ENCODE measurements around the gene LSMEM2. TPM values are rescaled to one million over a fixed set of nuclear protein-coding genes. Genes with fewer than 3 reads are reported as not detected.

Gene LSMEM2
- total RNA-seq, 4 donors from 2014 or later = 0.41 to 0.98 (median 0.49) TPM; not detected in 1

DNA sequence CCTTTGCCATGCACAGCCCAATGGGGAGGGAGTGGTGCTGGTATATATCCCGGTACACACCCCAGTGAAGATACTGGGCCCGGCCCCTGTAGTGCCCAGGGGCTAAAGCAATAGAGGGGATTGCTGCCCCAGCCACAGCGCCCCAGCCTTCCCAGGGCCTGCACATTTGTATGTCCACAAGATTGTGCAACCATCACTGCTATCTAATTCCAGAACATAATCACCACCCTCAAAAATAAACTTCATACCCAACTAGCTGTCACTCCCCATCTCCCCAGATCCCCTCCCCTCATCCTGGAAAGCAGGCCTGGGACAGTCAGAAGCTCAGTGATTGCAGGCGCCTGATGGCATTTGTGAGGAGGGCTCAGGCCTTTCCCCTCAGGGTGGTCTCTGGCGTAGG is 29.4 kb upstream of the LSMEM2 start:
- H3K36me3 ChIP-seq = peaks cover 0 to 12% of the 10 kb centered on the region in 2 donors
- H3K4me3 ChIP-seq = no peak overlapping the region
- in situ Hi-C loops (cut with MboI; ENCODE audit: low sequenced_read_pairs in 4 of 4) = no loop called here
- H3K27me3 ChIP-seq = no peaks in the 10 kb centered on the region
- DNase-seq = no peak
- intact Hi-C loops (cut with DNase I; ENCODE audit: low total_unique reads) = no loop called here
- H3K9me3 ChIP-seq = no peaks in the 10 kb centered on the region
- H3K27ac ChIP-seq = peak overlapping the region; percentile 80 to 96 (median 87)
- H3K4me1 ChIP-seq = peaks cover 65 to 73% of the 10 kb centered on the region in 2 donors
- TF ChIP-seq, protein P1, sequence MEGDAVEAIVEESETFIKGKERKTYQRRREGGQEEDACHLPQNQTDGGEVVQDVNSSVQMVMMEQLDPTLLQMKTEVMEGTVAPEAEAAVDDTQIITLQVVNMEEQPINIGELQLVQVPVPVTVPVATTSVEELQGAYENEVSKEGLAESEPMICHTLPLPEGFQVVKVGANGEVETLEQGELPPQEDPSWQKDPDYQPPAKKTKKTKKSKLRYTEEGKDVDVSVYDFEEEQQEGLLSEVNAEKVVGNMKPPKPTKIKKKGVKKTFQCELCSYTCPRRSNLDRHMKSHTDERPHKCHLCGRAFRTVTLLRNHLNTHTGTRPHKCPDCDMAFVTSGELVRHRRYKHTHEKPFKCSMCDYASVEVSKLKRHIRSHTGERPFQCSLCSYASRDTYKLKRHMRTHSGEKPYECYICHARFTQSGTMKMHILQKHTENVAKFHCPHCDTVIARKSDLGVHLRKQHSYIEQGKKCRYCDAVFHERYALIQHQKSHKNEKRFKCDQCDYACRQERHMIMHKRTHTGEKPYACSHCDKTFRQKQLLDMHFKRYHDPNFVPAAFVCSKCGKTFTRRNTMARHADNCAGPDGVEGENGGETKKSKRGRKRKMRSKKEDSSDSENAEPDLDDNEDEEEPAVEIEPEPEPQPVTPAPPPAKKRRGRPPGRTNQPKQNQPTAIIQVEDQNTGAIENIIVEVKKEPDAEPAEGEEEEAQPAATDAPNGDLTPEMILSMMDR (IDR thresholded peaks at IDR 0.05 in 4 of 5, conservative IDR thresholded peaks at IDR 0.05 in 1 of 5) = no peak
- no peak for TF ChIP-seq POLR2A (IDR thresholded peaks at IDR 0.05)
- peak; percentile 36 to 45 for ATAC-seq

DNA sequence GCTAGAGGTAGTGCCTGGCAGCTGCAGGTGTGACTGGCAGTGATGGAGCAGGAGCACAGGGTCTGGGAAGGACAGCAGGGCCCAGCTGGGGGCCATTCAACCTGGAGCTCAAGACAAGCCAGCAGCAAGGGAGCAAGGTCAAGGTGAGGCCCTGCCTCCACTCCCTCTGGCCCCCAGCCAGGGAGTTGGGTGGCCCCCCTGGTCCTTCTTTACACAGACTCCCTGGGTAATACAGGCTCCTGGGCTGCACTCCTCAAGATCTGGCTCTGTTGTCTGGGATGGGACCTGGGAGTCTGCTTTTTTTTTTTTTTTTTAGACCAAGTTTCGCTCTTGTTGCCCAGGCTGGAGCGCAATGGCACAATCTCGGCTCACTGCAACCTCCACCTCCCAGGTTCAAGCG is 28.4 kb upstream of the LSMEM2 start:
- TF ChIP-seq POLR2A (IDR thresholded peaks at IDR 0.05) = no peak
- TF ChIP-seq, protein P1 (IDR thresholded peaks at IDR 0.05 in 4 of 5, conservative IDR thresholded peaks at IDR 0.05 in 1 of 5) = no peak
- DNase-seq (no peak), ATAC-seq (no peak)
- Histone ChIP-seq H3K27ac (peak overlapping the region; percentile 80 to 96 (median 87)), H3K27me3 (no peaks in the 10 kb centered on the region), H3K4me3 (no peak overlapping the region), H3K4me1 (peaks cover 60 to 79% of the 10 kb centered on the region in 2 donors), H3K9me3 (no peaks in the 10 kb centered on the region), H3K36me3 (peaks cover 0 to 12% of the 10 kb centered on the region in 2 donors)
- in situ Hi-C loops (cut with MboI; ENCODE audit: low sequenced_read_pairs in 4 of 4) = no loop called here
- intact Hi-C loops (cut with DNase I; ENCODE audit: low total_unique reads) = no loop called here

DNA sequence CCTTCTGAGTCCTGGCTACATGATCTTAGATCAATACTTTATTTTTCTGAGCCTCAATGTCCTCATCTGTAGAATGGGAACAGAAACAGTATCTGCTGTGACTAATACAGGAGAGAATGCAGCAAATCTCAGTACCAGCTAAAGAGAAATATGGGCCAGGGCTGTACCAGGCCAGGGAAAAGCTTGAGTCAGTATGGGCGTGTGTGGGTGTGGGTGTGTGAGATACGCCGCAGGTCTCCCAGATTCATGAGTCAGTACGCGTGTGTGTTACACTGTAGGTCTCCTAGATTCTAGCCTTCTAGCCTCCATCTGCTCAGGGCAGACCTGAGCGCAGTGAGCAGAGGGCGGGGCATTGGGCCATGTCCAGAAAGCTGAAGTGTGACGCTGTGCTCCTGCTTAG is 27.7 kb upstream of the LSMEM2 start:
- intact Hi-C loops (cut with DNase I; ENCODE audit: low total_unique reads) (no loop called here), in situ Hi-C loops (cut with MboI; ENCODE audit: low sequenced_read_pairs in 4 of 4) (no loop called here)
- peaks cover 0 to 14% of the 10 kb centered on the region in 2 donors for H3K36me3 ChIP-seq
- ATAC-seq (no peak), DNase-seq (no peak)
- peak overlapping the region; percentile 80 to 96 (median 87) for H3K27ac ChIP-seq
- TF ChIP-seq, protein P1 (IDR thresholded peaks at IDR 0.05 in 4 of 5, conservative IDR thresholded peaks at IDR 0.05 in 1 of 5) = no peak
- TF ChIP-seq POLR2A (IDR thresholded peaks at IDR 0.05) = no peak
- no peak overlapping the region for H3K4me3 ChIP-seq
- H3K9me3 ChIP-seq = no peaks in the 10 kb centered on the region
- H3K27me3 ChIP-seq = no peaks in the 10 kb centered on the region
- H3K4me1 ChIP-seq = peaks cover 55 to 75% of the 10 kb centered on the region in 2 donors

DNA sequence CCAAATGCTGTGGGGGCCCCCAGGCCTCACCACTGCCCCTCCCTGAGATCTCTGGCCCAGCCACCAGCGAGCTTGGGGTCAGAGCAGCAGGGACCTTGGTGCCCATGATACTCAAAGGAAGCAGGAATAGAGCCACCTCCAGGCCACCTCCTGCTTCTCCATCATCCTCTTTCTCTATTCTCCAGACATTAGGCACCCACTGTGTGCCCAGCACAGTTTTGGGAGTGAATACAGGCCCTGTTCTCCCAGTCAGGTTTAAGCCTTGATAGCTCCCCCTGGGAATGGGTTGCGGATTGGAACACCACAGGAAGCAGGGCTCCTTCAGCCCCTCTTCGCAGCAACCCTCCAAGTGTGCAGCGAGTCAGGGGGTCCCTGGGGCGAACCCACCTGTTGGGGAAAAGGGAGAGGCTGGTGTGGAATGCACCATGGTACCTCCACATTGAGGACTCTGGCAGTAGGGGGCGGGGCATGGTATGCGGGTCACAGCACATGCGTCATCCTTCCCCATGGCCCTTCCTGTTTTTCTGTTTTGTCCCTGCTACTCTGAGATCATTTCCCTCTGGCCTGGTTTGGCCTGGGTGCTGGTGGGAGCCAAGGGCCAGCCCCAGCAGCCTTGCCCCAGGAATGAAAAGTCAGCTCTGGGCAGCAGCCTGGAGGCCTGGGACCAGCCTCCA is 24.2 kb upstream of the LSMEM2 start:
- Histone ChIP-seq H3K4me1 (peaks cover 28 to 55% of the 10 kb centered on the region in 2 donors), H3K4me3 (no peak overlapping the region), H3K27ac (peak overlapping the region; percentile 78 to 96 (median 87)), H3K9me3 (no peaks in the 10 kb centered on the region), H3K27me3 (no peaks in the 10 kb centered on the region), H3K36me3 (peaks cover 0 to 39% of the 10 kb centered on the region in 2 donors)
- DNase-seq (peak; percentile 41 to 57), ATAC-seq (peak; percentile 45 to 59)
- intact Hi-C loops (cut with DNase I; ENCODE audit: low total_unique reads) (no loop called here), in situ Hi-C loops (cut with MboI; ENCODE audit: low sequenced_read_pairs in 4 of 4) (no loop called here)
- peak; percentile 35 to 65 for TF ChIP-seq POLR2A (IDR thresholded peaks at IDR 0.05)
- TF ChIP-seq, protein P1 (IDR thresholded peaks at IDR 0.05 in 4 of 5, conservative IDR thresholded peaks at IDR 0.05 in 1 of 5) = no peak

All from gastrocnemius medialis (tissue), 4 donors.